Adrenal gland (tissue), 5 donors: ENCODE data around the gene FGD4.
A peak's percentile ranks its signal among the peaks of the same experiment; 100 is the strongest.

Experiments
- POLR2A ChIP-seq, 2 donors: fragments of 450-650 bp; IDR thresholded peaks; one replicate each; pipeline ENCODE4 v1.6.1; 2017; ENCODE audit warnings: antibody characterized with exemption in 2 of 2, mild to moderate bottlenecking in 2 of 2, moderate library complexity in 1 of 2
- TF ChIP-seq, protein P1 (sequence below), 6 experiments: fragments of 450-650 bp in 4 of 6; fragments of 200-600 bp in 2 of 6; sonication (generic) in 1 of 6; IDR thresholded peaks; 1 replicate in 5 of 6; 2 replicates in 1 of 6; pipeline versions ENCODE4 v1.5.1 to v1.8.0; 2016 to 2021; ENCODE audit warnings: antibody characterized with exemption in 6 of 6, mild to moderate bottlenecking in 2 of 6, moderate library complexity in 1 of 6
- donor health status: DM: no; HTN: no; CAD: no.

DNA sequence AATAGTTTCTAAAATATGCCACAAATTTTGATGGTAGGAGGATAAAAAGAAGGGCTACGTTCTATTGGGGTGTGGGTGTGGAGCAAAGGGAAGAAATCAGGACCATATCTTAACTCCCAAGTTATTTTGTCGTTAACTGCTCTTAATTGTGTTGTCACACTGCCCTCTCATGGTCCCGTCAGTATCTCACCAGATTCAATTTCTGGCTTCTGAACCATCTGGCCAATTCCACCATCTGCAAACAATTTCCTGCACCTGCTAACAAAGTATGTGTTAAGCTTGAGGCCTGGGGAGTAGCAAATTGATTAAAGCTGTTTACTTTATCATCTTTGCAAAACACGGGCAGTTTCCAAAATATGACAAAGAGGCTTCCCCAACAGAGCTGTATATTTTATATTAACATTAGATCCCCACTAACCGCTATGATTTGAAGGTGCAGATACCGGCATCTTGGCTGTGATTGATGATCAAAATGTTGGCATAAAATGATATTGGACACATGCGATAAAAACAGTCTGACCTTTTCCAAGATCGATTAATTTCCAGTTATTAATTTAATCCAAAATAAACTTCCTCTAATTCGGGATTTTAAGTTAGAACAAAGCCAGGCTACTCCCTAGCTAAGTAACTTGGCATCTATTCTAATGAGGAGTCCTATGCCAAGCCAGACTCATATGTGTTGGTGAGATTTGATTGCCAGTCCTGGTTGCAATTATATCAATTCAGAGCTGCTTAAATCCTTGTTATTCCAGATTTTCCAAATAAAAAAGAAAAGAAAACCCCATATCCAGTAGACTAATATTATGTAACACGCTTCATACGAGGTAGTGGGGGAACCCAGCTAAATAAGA lies 272.8 kb downstream of the FGD4 start:
- TF ChIP-seq, protein P1, sequence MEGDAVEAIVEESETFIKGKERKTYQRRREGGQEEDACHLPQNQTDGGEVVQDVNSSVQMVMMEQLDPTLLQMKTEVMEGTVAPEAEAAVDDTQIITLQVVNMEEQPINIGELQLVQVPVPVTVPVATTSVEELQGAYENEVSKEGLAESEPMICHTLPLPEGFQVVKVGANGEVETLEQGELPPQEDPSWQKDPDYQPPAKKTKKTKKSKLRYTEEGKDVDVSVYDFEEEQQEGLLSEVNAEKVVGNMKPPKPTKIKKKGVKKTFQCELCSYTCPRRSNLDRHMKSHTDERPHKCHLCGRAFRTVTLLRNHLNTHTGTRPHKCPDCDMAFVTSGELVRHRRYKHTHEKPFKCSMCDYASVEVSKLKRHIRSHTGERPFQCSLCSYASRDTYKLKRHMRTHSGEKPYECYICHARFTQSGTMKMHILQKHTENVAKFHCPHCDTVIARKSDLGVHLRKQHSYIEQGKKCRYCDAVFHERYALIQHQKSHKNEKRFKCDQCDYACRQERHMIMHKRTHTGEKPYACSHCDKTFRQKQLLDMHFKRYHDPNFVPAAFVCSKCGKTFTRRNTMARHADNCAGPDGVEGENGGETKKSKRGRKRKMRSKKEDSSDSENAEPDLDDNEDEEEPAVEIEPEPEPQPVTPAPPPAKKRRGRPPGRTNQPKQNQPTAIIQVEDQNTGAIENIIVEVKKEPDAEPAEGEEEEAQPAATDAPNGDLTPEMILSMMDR (IDR thresholded peaks at IDR 0.05) = peak; percentile 32 to 67 (median 60)
- TF ChIP-seq POLR2A (IDR thresholded peaks at IDR 0.05) = no peak
